GM12878 (cell line): ENCODE data around the gene MACF1. TPM values are rescaled to one million over a fixed set of nuclear protein-coding genes. Genes with fewer than 3 reads are reported as not detected.

ENCODE experiments used
- ATAC-seq: fragments of 200-7000 bp; cut with Tn5 transposase; 3 replicates; pipeline ENCODE4 v1.9.1; 2020; ENCODE audit warnings: mild to moderate bottlenecking, moderate library complexity
- BruUV-seq: library from RNA; stranded (reverse); fragments of 400-500 nt; replicated peaks from 2 replicates; lab custom pipeline; 2021; lab: Mats Ljungman, UMichigan
- CTCF ChIA-PET: fragments of 300-600 bp; sonication (Branson Sonifier 250); formaldehyde crosslinking; extraction: SDS; loops from one replicate; lab custom pipeline; 2021; ENCODE audit warnings: inconsistent platforms; lab: Yijun Ruan, JAX
- POLR2A ChIA-PET: fragments of 350-600 bp; formaldehyde crosslinking; extraction: SDS; loops from one replicate; lab custom pipeline; 2021; ENCODE audit warnings: inconsistent platforms; lab: Charles Lee
- RAD21 ChIA-PET: fragments of 300-600 bp; sonication (Branson Sonifier 250); formaldehyde crosslinking; loops from one replicate; lab custom pipeline; 2023; ENCODE audit warnings: antibody characterized with exemption; ENCODE audit not compliant: unreplicated experiment; lab: Charles Lee
- SMC1A ChIA-PET: fragments of 300-600 bp; sonication (Branson Sonifier 250); formaldehyde crosslinking; loops from one replicate; lab custom pipeline; 2023; ENCODE audit not compliant: unreplicated experiment, uncharacterized antibody; lab: Charles Lee
- DNase-seq: peaks from one replicate; pipeline ENCODE4 v3.0.0-alpha.2; 2011; ENCODE audit warnings: low read depth, low spot score
- FAIRE-seq: peaks from 3 replicates; lab custom pipeline; 2011; peaks lifted over from hg19 to GRCh38; lab: Jason Lieb, UNC
- H2AFZ ChIP-seq: 2 replicates; pipeline ENCODE4 v1.6.0; 2011; ENCODE audit warnings: low read depth, low read length, control low read depth; ENCODE audit not compliant: control insufficient read depth
- H3K27ac ChIP-seq: 2 replicates; pipeline ENCODE4 v1.5.1; 2011; ENCODE audit warnings: control low read depth; ENCODE audit not compliant: control insufficient read depth, insufficient read depth
- H3K27me3 ChIP-seq, 2 experiments: replicated peaks in 1 of 2; 2 replicates each; pipeline versions ENCODE4 v1.6.0 to v1.6.1; 2011; ENCODE audit warnings: low read length in 1 of 2; ENCODE audit not compliant: control insufficient read depth in 2 of 2, insufficient read depth in 2 of 2
- H3K36me3 ChIP-seq, 2 experiments: 2 replicates each; pipeline ENCODE4 v1.5.1; 2011; ENCODE audit warnings: low read length in 1 of 2; ENCODE audit not compliant: control insufficient read depth in 2 of 2, insufficient read depth in 2 of 2
- H3K4me1 ChIP-seq: 2 replicates; pipeline ENCODE4 v1.6.1; 2011; ENCODE audit warnings: mild to moderate bottlenecking, low read length, moderate library complexity, mixed read lengths; ENCODE audit not compliant: control insufficient read depth, insufficient read depth
- H3K4me2 ChIP-seq: 2 replicates; pipeline ENCODE4 v1.6.0; 2011; ENCODE audit warnings: control low read depth; ENCODE audit not compliant: control insufficient read depth, insufficient read depth
- H3K4me3 ChIP-seq: fragments of 200-600 bp; sonication (generic); 2 replicates; pipeline ENCODE4 v1.5.1; 2016
- H3K79me2 ChIP-seq: 2 replicates; pipeline ENCODE4 v1.6.0; 2011; ENCODE audit warnings: low read length; ENCODE audit not compliant: control insufficient read depth, insufficient read depth
- H3K9ac ChIP-seq: 2 replicates; pipeline ENCODE4 v1.8.0; 2011; ENCODE audit warnings: low read length, control low read depth, mixed read lengths; ENCODE audit not compliant: control insufficient read depth, insufficient read depth
- H3K9me3 ChIP-seq: replicated peaks from 3 replicates; pipeline ENCODE4 v1.5.1; 2011; ENCODE audit warnings: mild to moderate bottlenecking, low read length; ENCODE audit not compliant: control insufficient read depth, insufficient read depth
- H4K20me1 ChIP-seq: 2 replicates; pipeline ENCODE4 v1.6.0; 2011; ENCODE audit not compliant: control insufficient read depth, insufficient read depth
- NR2C1 ChIP-seq: fragments of 450-650 bp; IDR thresholded peaks from 2 replicates; pipeline ENCODE4 v1.6.1; 2017; ENCODE audit warnings: antibody characterized with exemption, mild to moderate bottlenecking, moderate library complexity
- RAD21 ChIP-seq: IDR thresholded peaks from 2 replicates; pipeline ENCODE4 v1.6.1; 2011; ENCODE audit warnings: mild to moderate bottlenecking, low read depth, low read length, moderate library complexity; ENCODE audit not compliant: insufficient read depth
- SMAD5 ChIP-seq: IDR thresholded peaks from 2 replicates; pipeline ENCODE4 v1.6.1; 2016; ENCODE audit warnings: antibody characterized with exemption, low read depth
- SPI1 ChIP-seq: IDR thresholded peaks from 2 replicates; pipeline ENCODE4 v1.6.1; 2011; ENCODE audit warnings: low read depth, mild to moderate bottlenecking, low read length, moderate library complexity, borderline replicate concordance; ENCODE audit not compliant: insufficient read depth
- TCF7 ChIP-seq: IDR thresholded peaks from 2 replicates; pipeline ENCODE4 v1.6.1; 2014; ENCODE audit warnings: antibody characterized with exemption, borderline replicate concordance
- ZNF207 ChIP-seq: fragments of 450-650 bp; IDR thresholded peaks from 2 replicates; pipeline ENCODE4 v1.6.1; 2014; ENCODE audit warnings: antibody characterized with exemption, mild to moderate bottlenecking, borderline replicate concordance
- ZNF217 ChIP-seq: fragments of 450-650 bp; IDR thresholded peaks from 2 replicates; pipeline ENCODE4 v1.6.1; 2017; ENCODE audit warnings: antibody characterized with exemption, mild to moderate bottlenecking
- WGBS: methylation state at CpG from one replicate; pipeline ENCODE4 v1.1.6; 2016; ENCODE audit warnings: low lambda C conversion rate; ENCODE audit not compliant: insufficient replicate concordance, insufficient coverage; ENCODE audit errors: missing lambda C conversion rate; 5-methylcytosine and 5-hydroxymethylcytosine counted together
- in situ Hi-C: fragments of 300-500 bp; cut with MboI; formaldehyde crosslinking; loops from 9 replicates; pipeline ENCODE4 v1.14.3; 2018; ENCODE audit warnings: mixed read lengths
- intact Hi-C: fragments of 100-400 bp; cut with micrococcal nuclease; formaldehyde crosslinking; loops from one replicate; pipeline ENCODE4 v1.14.2; 2022; ENCODE audit not compliant: unreplicated experiment
- polyA plus RNA-seq, 11 experiments: library from polyadenylated mRNA; depleted of rRNA in 4 of 11; unstranded in 6 of 11; stranded (reverse) in 5 of 11; fragments of >200 nt; fragmentation: Nextera tagmentation in 4 of 11; fragmentation: Illumina TruSeq in 1 of 11; extraction: Ambion mirVana in 4 of 11; extraction: Trizol in 1 of 11; gene quantifications; 1 replicate in 1 of 11; 2 replicates in 10 of 11; pipeline versions ENCODE4 v1.2.1 to v1.2.3, GENCODE V29; 2011 to 2016; ENCODE audit warnings: inconsistent platforms in 2 of 11, missing spikeins in 2 of 11, low read depth in 1 of 11
- total RNA-seq, 4 experiments: library from RNA; depleted of rRNA in 3 of 4; stranded (reverse); fragments of >200 nt in 3 of 4; fragmentation: Illumina TruSeq in 1 of 4; extraction: Trizol in 1 of 4; gene quantifications; 2 replicates each; pipeline versions ENCODE4 v1.2.1 to v1.2.3, GENCODE V29; 2013 to 2021
- TF ChIP-seq, protein P1 (sequence below): fragments of 150-350 bp; IDR thresholded peaks from 2 replicates; pipeline ENCODE4 v1.6.1; 2016; ENCODE audit warnings: low read depth, low read length
- TF ChIP-seq, protein P2 (sequence below): IDR thresholded peaks from 2 replicates; pipeline ENCODE4 v1.6.1; 2011; ENCODE audit warnings: low read depth, mild to moderate bottlenecking, low read length, moderate library complexity, borderline replicate concordance; ENCODE audit errors: extremely low read depth
- TF ChIP-seq, protein P3 (sequence below), 3 experiments: IDR thresholded peaks in 2 of 3; conservative IDR thresholded peaks in 1 of 3; 2 replicates each; pipeline ENCODE4 v1.5.1; 2011; ENCODE audit warnings: low read depth in 3 of 3, low read length in 3 of 3, mild to moderate bottlenecking in 3 of 3, control low read depth in 2 of 3, moderate library complexity in 2 of 3, inconsistent platforms in 1 of 3, mixed read lengths in 1 of 3; ENCODE audit not compliant: control insufficient read depth in 2 of 3, insufficient read depth in 1 of 3; ENCODE audit errors: extremely low read depth in 1 of 3

Gene MACF1
- total and polyA plus RNA-seq, 10 of the 15 experiments (the other 5 are each of a cell fraction or from before 2014, with no cell fraction given): 15.5 to 201 (median 76.9) TPM

DNA sequence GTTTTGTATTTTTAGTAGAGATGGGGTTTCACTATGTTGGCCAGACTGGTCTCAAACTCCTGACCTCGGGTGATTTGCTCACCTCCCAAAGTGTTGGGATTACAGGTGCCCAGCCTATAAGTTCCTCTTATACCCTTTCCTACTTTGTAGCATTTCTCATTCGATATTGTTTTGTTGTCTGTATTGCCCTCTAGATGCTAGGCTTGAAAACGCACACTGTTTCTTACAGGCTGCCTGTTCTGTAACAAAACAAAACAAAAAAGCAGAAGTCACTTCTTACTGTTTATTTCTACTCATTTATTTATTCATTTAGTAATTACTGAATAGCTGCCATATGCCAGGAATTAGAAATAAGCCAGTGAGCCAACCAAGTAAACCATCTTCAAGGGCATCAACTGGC is 150.1 kb downstream of the MACF1 start:
- no peak overlapping the region for H3K4me3 ChIP-seq
- no peak for ATAC-seq
- no peak overlapping the region for H3K27ac ChIP-seq
- no peaks in the 10 kb centered on the region for H4K20me1 ChIP-seq
- in situ Hi-C loops: no loop called here
- H3K36me3 ChIP-seq: peaks cover 18 to 51% of the 10 kb centered on the region in 2 experiments
- ChIA-PET RAD21 (interaction anchor here (1.8 kb wide), 1 partner anchor 162 kb away, joined by 5 read pairs; no protein-coding TSS in a partner anchor), CTCF (interaction anchor here (0.9 to 3.6 kb wide), 6 partner anchors 55 to 256 kb away, joined by 3 to 17 read pairs (median 3); no protein-coding TSS in a partner anchor), POLR2A (interaction anchor here (0.6 kb wide), 1 partner anchor 86 kb away, joined by 3 read pairs; no protein-coding TSS in a partner anchor), SMC1A (interaction anchor here (0.9 to 2.0 kb wide), 3 partner anchors 21 to 162 kb away, joined by 3 to 5 read pairs (median 3); no protein-coding TSS in a partner anchor)
- no peaks in the 10 kb centered on the region for H3K27me3 ChIP-seq
- no peak for DNase-seq
- 28% methylated on average over 3 of the region's 3 CpGs for WGBS
- no peak for FAIRE-seq
- H3K4me2 ChIP-seq: no peak overlapping the region
- H3K9me3 ChIP-seq: no peaks in the 10 kb centered on the region
- H3K9ac ChIP-seq: no peak overlapping the region
- TF ChIP-seq ZNF207: no peak
- TF ChIP-seq SPI1: no peak; the same call in 1 of the 2 replicates
- TF ChIP-seq, protein P1, sequence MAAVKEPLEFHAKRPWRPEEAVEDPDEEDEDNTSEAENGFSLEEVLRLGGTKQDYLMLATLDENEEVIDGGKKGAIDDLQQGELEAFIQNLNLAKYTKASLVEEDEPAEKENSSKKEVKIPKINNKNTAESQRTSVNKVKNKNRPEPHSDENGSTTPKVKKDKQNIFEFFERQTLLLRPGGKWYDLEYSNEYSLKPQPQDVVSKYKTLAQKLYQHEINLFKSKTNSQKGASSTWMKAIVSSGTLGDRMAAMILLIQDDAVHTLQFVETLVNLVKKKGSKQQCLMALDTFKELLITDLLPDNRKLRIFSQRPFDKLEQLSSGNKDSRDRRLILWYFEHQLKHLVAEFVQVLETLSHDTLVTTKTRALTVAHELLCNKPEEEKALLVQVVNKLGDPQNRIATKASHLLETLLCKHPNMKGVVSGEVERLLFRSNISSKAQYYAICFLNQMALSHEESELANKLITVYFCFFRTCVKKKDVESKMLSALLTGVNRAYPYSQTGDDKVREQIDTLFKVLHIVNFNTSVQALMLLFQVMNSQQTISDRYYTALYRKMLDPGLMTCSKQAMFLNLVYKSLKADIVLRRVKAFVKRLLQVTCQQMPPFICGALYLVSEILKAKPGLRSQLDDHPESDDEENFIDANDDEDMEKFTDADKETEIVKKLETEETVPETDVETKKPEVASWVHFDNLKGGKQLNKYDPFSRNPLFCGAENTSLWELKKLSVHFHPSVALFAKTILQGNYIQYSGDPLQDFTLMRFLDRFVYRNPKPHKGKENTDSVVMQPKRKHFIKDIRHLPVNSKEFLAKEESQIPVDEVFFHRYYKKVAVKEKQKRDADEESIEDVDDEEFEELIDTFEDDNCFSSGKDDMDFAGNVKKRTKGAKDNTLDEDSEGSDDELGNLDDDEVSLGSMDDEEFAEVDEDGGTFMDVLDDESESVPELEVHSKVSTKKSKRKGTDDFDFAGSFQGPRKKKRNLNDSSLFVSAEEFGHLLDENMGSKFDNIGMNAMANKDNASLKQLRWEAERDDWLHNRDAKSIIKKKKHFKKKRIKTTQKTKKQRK: no peak
- no peak for TF ChIP-seq ZNF217
- no peak for TF ChIP-seq SMAD5
- TF ChIP-seq RAD21: 0 out of 2 replicates have a peak, but pooled peaks have one; percentile 7
- TF ChIP-seq, protein P2, sequence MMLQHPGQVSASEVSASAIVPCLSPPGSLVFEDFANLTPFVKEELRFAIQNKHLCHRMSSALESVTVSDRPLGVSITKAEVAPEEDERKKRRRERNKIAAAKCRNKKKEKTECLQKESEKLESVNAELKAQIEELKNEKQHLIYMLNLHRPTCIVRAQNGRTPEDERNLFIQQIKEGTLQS: no peak
- no peak for TF ChIP-seq TCF7
- TF ChIP-seq, protein P3, sequence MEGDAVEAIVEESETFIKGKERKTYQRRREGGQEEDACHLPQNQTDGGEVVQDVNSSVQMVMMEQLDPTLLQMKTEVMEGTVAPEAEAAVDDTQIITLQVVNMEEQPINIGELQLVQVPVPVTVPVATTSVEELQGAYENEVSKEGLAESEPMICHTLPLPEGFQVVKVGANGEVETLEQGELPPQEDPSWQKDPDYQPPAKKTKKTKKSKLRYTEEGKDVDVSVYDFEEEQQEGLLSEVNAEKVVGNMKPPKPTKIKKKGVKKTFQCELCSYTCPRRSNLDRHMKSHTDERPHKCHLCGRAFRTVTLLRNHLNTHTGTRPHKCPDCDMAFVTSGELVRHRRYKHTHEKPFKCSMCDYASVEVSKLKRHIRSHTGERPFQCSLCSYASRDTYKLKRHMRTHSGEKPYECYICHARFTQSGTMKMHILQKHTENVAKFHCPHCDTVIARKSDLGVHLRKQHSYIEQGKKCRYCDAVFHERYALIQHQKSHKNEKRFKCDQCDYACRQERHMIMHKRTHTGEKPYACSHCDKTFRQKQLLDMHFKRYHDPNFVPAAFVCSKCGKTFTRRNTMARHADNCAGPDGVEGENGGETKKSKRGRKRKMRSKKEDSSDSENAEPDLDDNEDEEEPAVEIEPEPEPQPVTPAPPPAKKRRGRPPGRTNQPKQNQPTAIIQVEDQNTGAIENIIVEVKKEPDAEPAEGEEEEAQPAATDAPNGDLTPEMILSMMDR (IDR thresholded peaks at IDR 0.05 in 2 of 3, conservative IDR thresholded peaks at IDR 0.05 in 1 of 3; ENCODE audit: control insufficient read depth in 2 of 3, extremely low read depth in 1 of 3, insufficient read depth in 1 of 3, low read depth in 3 of 3, low read length in 3 of 3): peak in 2 of 3 experiments; percentile 7 to 20; a peak in 1 of 6 replicates
- TF ChIP-seq NR2C1: no peak
- H3K4me1 ChIP-seq: no peaks in the 10 kb centered on the region
- BruUV-seq: no TSS peak
- no peak overlapping the region for H2AFZ ChIP-seq
- intact Hi-C loops: no loop called here
- H3K79me2 ChIP-seq: no peaks in the 10 kb centered on the region
